Measurements from ENCODE around the gene UACA.

- TF ChIP-seq CTCF (IDR thresholded peaks at IDR 0.05) (no peak), ETV6 (CRISPR knock-in tag; IDR thresholded peaks at IDR 0.05) (no peak), ZNF232 (CRISPR knock-in tag; IDR thresholded peaks at IDR 0.05) (no peak), CREB1 (CRISPR knock-in tag; IDR thresholded peaks at IDR 0.05) (no peak), ZBTB21 (CRISPR knock-in tag; IDR thresholded peaks at IDR 0.05; ENCODE audit: borderline replicate concordance) (no peak), ZBTB43 (CRISPR knock-in tag; IDR thresholded peaks at IDR 0.05) (no peak), E2F5 (CRISPR knock-in tag; IDR thresholded peaks at IDR 0.05) (no peak), NR2C2 (CRISPR knock-in tag; IDR thresholded peaks at IDR 0.05) (no peak), AFF4 (CRISPR knock-in tag; IDR thresholded peaks at IDR 0.05; ENCODE audit: borderline replicate concordance) (no peak), SP1 (CRISPR knock-in tag; conservative IDR thresholded peaks at IDR 0.05) (no peak), MAX (CRISPR knock-in tag; IDR thresholded peaks at IDR 0.05) (peak; percentile 20; the same call in 1 of the 2 replicates), ATF1 (CRISPR knock-in tag; IDR thresholded peaks at IDR 0.05) (no peak), HMGXB4 (CRISPR knock-in tag; IDR thresholded peaks at IDR 0.05) (no peak), ZNF396 (CRISPR knock-in tag; IDR thresholded peaks at IDR 0.05; ENCODE audit: borderline replicate concordance) (no peak)
Measured at GRCh38 chr15:70633103-70633831, 130.1 kb downstream of the UACA start.
